Raji (cell line): ENCODE results near the gene GABBR1.

ENCODE experiments used
- POLR2A ChIP-seq: IDR thresholded peaks from 2 replicates; pipeline ENCODE4 v1.6.1; 2011; ENCODE audit warnings: low read depth, low read length, control low read depth; ENCODE audit not compliant: insufficient read depth

Gene GABBR1

GRCh38 chr6:29632789-29633533 lies at the start of gene GABBR1:
GABBR1 (minus strand) TSS chr6:29633183; CDS start chr6:29632385, 798 bp downstream.
- TF ChIP-seq POLR2A: peak; percentile 43

DNA sequence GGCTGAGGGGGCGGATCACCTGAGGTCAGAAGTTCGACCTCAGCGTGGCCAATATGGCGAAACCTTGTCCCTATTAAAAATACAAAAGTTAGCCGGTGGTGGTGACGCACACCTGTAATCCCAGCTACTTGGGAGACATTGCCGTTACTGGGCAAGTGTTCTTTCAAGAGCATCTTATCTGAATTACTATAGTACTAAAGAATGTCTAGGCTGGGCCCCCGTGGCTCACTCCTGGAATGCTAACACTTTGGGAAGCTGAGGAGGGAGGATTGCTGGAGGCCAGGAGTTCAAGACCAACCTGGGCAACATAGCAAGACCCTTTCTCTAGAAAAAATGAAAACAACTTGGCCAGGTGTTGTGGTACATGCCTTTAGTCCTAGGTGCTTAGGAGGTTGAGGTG lies 48.8 kb upstream of the GABBR1 start:
- no peak for TF ChIP-seq POLR2A

GRCh38 chr6:29680904-29681303 lies 47.9 kb upstream of the GABBR1 start, which contains the start of gene ZFP57:
ZFP57 (minus strand) TSS chr6:29681152; CDS start chr6:29677003, 4,149 bp downstream.
- no peak for TF ChIP-seq POLR2A

DNA sequence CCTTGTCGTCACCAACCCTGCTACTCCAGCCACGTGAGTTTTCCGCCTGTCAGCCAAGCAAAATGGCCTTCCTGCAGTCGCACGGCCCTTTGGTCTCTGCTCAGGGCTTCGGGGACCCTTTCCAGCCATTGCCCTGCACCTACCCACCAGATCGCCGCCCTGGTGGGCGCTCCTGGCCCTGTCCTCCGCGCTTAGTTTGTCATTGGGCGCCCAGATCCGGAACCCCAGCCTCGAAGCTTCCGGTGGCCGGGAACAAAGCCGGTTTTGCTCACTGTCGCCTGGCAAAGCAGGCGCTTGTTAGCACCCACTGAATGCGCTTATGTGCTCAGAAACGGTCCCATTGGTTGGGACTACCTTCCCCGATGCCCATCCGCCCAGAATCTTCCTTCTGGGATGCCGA lies 47.4 kb upstream of the GABBR1 start:
- no peak for TF ChIP-seq POLR2A

DNA sequence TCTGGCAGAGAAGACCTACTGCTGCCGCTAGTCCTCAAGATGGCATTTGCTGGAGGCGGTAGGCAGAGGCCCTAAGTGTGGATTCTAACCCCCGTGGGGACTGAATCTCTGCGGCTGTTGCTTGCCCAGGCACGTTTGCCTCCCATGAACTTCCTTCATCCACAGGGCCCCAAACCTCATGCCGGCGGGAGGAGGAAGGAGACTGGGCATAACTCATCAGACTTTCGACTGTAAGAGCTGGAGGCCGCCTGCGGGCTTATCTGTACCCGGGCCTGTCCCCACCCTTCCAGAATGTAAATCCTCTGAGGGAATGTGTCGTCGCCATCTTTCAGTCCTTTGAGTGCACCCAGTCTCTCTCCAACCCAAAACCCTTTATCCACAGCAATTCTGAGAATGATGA lies 47.0 kb upstream of the GABBR1 start:
- no peak for TF ChIP-seq POLR2A

GRCh38 chr6:29678114-29678513 lies 45.1 kb upstream of the GABBR1 start:
- TF ChIP-seq POLR2A: no peak

DNA sequence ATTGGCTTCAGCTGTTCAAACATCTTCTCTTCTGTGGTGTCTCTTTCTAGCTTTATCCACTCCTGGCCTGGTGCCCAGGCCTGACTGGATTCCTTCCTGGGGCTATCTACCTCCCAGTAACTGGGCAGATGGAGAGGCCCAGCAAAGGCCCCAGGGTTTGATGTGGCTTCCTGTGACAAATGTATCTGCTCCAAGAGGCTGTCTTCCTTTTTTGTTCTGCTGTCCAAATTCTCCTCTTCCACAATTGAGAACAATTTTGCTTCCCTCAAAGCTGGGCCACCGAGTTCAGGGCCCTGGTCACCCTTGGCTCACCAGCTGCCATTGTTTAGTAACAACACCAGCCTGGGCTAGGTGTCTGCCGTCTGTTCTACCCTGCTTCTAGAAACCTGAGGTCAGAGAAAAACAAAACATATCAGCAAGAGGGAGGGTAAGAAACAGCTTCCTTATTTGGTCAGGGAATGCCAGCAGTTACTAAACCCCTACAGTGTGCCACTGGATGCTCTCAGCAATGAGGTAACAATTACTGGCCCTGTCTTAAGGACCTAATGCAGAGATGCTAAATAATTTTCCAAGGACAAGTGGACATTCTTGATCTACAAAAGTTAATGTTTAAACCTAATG lies 44.1 kb upstream of the GABBR1 start:
- no peak for TF ChIP-seq POLR2A

- no peak for TF ChIP-seq POLR2A
Observed at GRCh38 chr6:29675561-29675960, 42.6 kb upstream of the GABBR1 start.

GRCh38 chr6:29674008-29674407 lies 41.0 kb upstream of the GABBR1 start:
- no peak for TF ChIP-seq POLR2A

DNA sequence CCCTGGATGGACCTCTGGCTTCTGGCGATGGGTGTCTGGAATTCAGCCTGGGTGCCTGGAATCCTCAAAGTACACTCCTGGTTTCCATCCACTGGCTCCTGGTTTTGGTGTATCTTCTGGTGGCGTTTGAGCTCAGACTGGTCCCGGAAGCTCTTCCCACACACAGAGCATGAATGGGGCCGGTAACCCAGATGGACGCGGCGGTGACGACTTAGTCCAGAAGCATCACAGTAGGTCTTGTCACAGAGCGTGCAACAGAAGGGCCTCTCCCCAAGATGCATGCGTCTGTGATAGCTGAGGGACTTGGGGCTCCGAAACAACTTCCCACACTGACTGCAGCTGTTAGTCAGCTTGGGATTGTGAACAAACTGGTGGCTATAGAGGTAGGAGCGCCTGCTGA lies 40.2 kb upstream of the GABBR1 start:
- no peak for TF ChIP-seq POLR2A

GRCh38 chr6:29671026-29671425 lies 38.0 kb upstream of the GABBR1 start:
- no peak for TF ChIP-seq POLR2A

DNA sequence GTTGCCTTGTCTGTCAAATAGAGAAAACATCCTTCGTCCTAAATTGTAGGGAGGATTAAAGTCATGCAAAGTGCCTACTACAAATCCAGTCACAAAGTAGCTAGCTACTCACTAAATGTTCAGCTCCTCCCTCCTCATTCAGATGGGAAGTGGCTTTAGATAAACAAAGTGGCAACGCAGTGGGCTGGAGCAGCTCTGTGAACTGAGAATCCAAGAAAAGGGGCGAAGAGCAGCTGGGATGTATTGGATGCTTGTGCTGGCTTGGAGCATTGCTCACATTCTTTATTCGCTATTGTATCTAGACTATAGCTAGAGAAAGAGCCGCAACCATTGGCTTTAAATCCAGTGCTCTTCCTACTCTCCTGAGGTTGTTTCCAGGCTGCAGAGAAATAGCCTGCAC lies 34.2 kb upstream of the GABBR1 start:
- no peak for TF ChIP-seq POLR2A

- no peak for TF ChIP-seq POLR2A
Observed at GRCh38 chr6:29666826-29667130, 33.8 kb upstream of the GABBR1 start.

- no peak for TF ChIP-seq POLR2A
Observed at GRCh38 chr6:29665942-29666825, 33.2 kb upstream of the GABBR1 start.

GRCh38 chr6:29663300-29664042 lies 30.5 kb upstream of the GABBR1 start:
- no peak for TF ChIP-seq POLR2A
